Naive B cell (primary cell): ENCODE measurements around the gene MATK. TPM values are rescaled to one million over a fixed set of nuclear protein-coding genes. Genes with fewer than 3 reads are reported as not detected.
"Not testable (repeated sequence)": the region's sequence is repeated elsewhere in the genome, so short reads cannot be mapped to it uniquely, and the experiment has no call there.

Experiments
- ATAC-seq, 2 donors: fragments of 150-1000 bp; cut with Tn5 transposase; 2 replicates each; pipeline ENCODE4 v1.10.0; 2021; ENCODE audit warnings: low read depth in 2 of 2, mild to moderate bottlenecking in 2 of 2, moderate library complexity in 2 of 2
- DNase-seq: peaks from one replicate; pipeline ENCODE4 v3.0.0; 2022
- H3K27ac Mint-ChIP-seq, 6 donors: one replicate each; pipeline ENCODE4 v1.8.0; 2020 to 2022; ENCODE audit warnings: mild to moderate bottlenecking in 6 of 6, mixed read lengths in 6 of 6, moderate library complexity in 5 of 6, inconsistent platforms in 2 of 6
- H3K27me3 Mint-ChIP-seq, 3 donors: one replicate each; pipeline ENCODE4 v1.8.0; 2021 to 2022; ENCODE audit warnings: mixed read lengths in 3 of 3, mild to moderate bottlenecking in 1 of 3
- H3K36me3 Mint-ChIP-seq, 2 donors: one replicate each; pipeline ENCODE4 v1.8.0; 2020 to 2022; ENCODE audit warnings: mixed read lengths in 2 of 2, inconsistent platforms in 1 of 2, mild to moderate bottlenecking in 1 of 2
- H3K4me1 Mint-ChIP-seq, 3 donors: one replicate each; pipeline ENCODE4 v1.8.0; 2020 to 2022; ENCODE audit warnings: mixed read lengths in 3 of 3, inconsistent platforms in 1 of 3, mild to moderate bottlenecking in 1 of 3, moderate library complexity in 1 of 3
- H3K4me3 Mint-ChIP-seq, 8 donors: one replicate each; pipeline ENCODE4 v1.8.0; 2020 to 2022; ENCODE audit warnings: mild to moderate bottlenecking in 8 of 8, mixed read lengths in 8 of 8, moderate library complexity in 8 of 8, inconsistent platforms in 2 of 8
- H3K9me3 Mint-ChIP-seq, 7 donors: one replicate each; pipeline ENCODE4 v1.8.0; 2020 to 2022; ENCODE audit warnings: mixed read lengths in 7 of 7, mild to moderate bottlenecking in 5 of 7, inconsistent platforms in 2 of 7, moderate library complexity in 1 of 7
- polyA plus RNA-seq, 6 donors: library from polyadenylated mRNA; unstranded; fragments of 300-500 nt; fragmentation: Illumina TruSeq; gene quantifications; one replicate each; pipeline ENCODE4 v1.2.3, GENCODE V29; 2021; ENCODE audit warnings: low read depth in 6 of 6

Gene MATK
- polyA plus RNA-seq, 6 donors from 2014 or later = 3.2 to 6.7 (median 5.6) TPM

GRCh38 chr19:3770136-3770999, 15.8 kb downstream of the MATK start:
- Mint-ChIP-seq H3K27ac (peak overlapping the region in 1 of 6 donors; percentile 64), H3K4me1 (peaks cover 0 to 19% (median 15%) of the 10 kb centered on the region in 3 donors), H3K9me3 (no peaks in the 10 kb centered on the region), H3K27me3 (no peaks in the 10 kb centered on the region), H3K36me3 (peaks cover 0 to 15% of the 10 kb centered on the region in 2 donors), H3K4me3 (no peak overlapping the region)
- DNase-seq = no peak
- no peak for ATAC-seq

- no peak overlapping the region for H3K4me3 Mint-ChIP-seq
- H3K4me1 Mint-ChIP-seq = peaks cover 0 to 19% (median 15%) of the 10 kb centered on the region in 3 donors
- no peaks in the 10 kb centered on the region for H3K9me3 Mint-ChIP-seq
- H3K27me3 Mint-ChIP-seq = no peaks in the 10 kb centered on the region
- no peak for ATAC-seq
- DNase-seq = no peak
- H3K27ac Mint-ChIP-seq = peak overlapping the region in 2 of 6 donors; percentile 56 to 64
- H3K36me3 Mint-ChIP-seq = peaks cover 0 to 15% of the 10 kb centered on the region in 2 donors
Measured at GRCh38 chr19:3769494-3769893, 16.7 kb downstream of the MATK start.

GRCh38 chr19:3768748-3769099, 17.5 kb downstream of the MATK start:
- ATAC-seq = no peak
- H3K36me3 Mint-ChIP-seq = peaks cover 0 to 15% of the 10 kb centered on the region in 2 donors

GRCh38 chr19:3768015-3768747, 18.0 kb downstream of the MATK start:
- no peak for ATAC-seq
- Mint-ChIP-seq H3K9me3 (no peaks in the 10 kb centered on the region), H3K4me1 (peaks cover 2 to 15% (median 10%) of the 10 kb centered on the region in 3 donors), H3K36me3 (peaks cover 0 to 15% of the 10 kb centered on the region in 2 donors), H3K27me3 (no peaks in the 10 kb centered on the region), H3K4me3 (no peak overlapping the region), H3K27ac (peak overlapping the region in 2 of 6 donors; percentile 22 to 24)
- DNase-seq = no peak

More at GRCh38 chr19:3768748-3769099, 17.5 kb downstream of the MATK start:
- DNase-seq = no peak
- Mint-ChIP-seq H3K27ac (peak overlapping the region in 2 of 6 donors; percentile 1 to 22), H3K4me3 (peak overlapping the region in 1 of 8 donors; percentile 40), H3K4me1 (peaks cover 0 to 17% (median 13%) of the 10 kb centered on the region in 3 donors), H3K9me3 (no peaks in the 10 kb centered on the region), H3K27me3 (no peaks in the 10 kb centered on the region)

GRCh38 chr19:3767050-3767449, 19.1 kb downstream of the MATK start:
- Mint-ChIP-seq H3K27ac (peak overlapping the region in 1 of 6 donors; percentile 59), H3K36me3 (peaks cover 0 to 15% of the 10 kb centered on the region in 2 donors), H3K4me3 (no peak overlapping the region), H3K9me3 (no peaks in the 10 kb centered on the region), H3K27me3 (no peaks in the 10 kb centered on the region), H3K4me1 (peaks cover 9 to 21% (median 18%) of the 10 kb centered on the region in 3 donors)
- no peak for ATAC-seq
- no peak for DNase-seq

GRCh38 chr19:3766520-3766919, 19.7 kb downstream of the MATK start:
- peaks cover 0 to 15% of the 10 kb centered on the region in 2 donors for H3K36me3 Mint-ChIP-seq
- H3K9me3 Mint-ChIP-seq = peaks cover 0 to 2% (median 0%) of the 10 kb centered on the region in 7 donors
- ATAC-seq (no peak), DNase-seq (no peak)
- H3K4me1 Mint-ChIP-seq = peaks cover 14 to 25% (median 23%) of the 10 kb centered on the region in 3 donors
- H3K27ac Mint-ChIP-seq = peak overlapping the region in 4 of 6 donors; percentile 22 to 94 (median 48)
- H3K4me3 Mint-ChIP-seq = no peak overlapping the region
- H3K27me3 Mint-ChIP-seq = no peaks in the 10 kb centered on the region

- H3K9me3 Mint-ChIP-seq, H3K27ac Mint-ChIP-seq, H3K4me3 Mint-ChIP-seq, H3K27me3 Mint-ChIP-seq, DNase-seq, ATAC-seq: not testable (repeated sequence)
- Mint-ChIP-seq H3K4me1 (peaks cover 22 to 27% (median 26%) of the 10 kb centered on the region in 3 donors), H3K36me3 (peaks cover 0 to 15% of the 10 kb centered on the region in 2 donors)
Measured at GRCh38 chr19:3765757-3766156, 20.4 kb downstream of the MATK start.

- Mint-ChIP-seq H3K4me1 (peaks cover 27% of the 10 kb centered on the region in 3 donors), H3K36me3 (peaks cover 0 to 15% of the 10 kb centered on the region in 2 donors), H3K4me3 (no peak overlapping the region), H3K27me3 (no peaks in the 10 kb centered on the region), H3K9me3 (peaks cover 0 to 2% (median 0%) of the 10 kb centered on the region in 7 donors), H3K27ac (no peak overlapping the region)
- DNase-seq (no peak), ATAC-seq (no peak)
Measured at GRCh38 chr19:3765121-3765520, 21.1 kb downstream of the MATK start.

- DNase-seq = peak; percentile 100
- Mint-ChIP-seq H3K36me3 (peaks cover 0 to 7% of the 10 kb centered on the region in 2 donors), H3K4me3 (peak within 1 kb of the TSS; percentile 91 to 100 (median 99)), H3K27me3 (no peaks in the 10 kb centered on the region), H3K4me1 (peaks cover 23 to 40% (median 27%) of the 10 kb centered on the region in 3 donors), H3K27ac (peak within 1 kb of the TSS; percentile 99 to 100 (median 100)), H3K9me3 (peaks cover 0 to 2% (median 0%) of the 10 kb centered on the region in 7 donors)
- peak; percentile 79 to 82 for ATAC-seq
Measured at GRCh38 chr19:3762501-3763459, 23.4 kb downstream of the MATK start, which contains the start of gene MRPL54. Gene MRPL54 (plus strand): TSS chr19:3762682. CDS start chr19:3762701, 19 bp downstream.

GRCh38 chr19:3762130-3762473, 24.1 kb downstream of the MATK start:
- peaks cover 23 to 40% (median 27%) of the 10 kb centered on the region in 3 donors for H3K4me1 Mint-ChIP-seq

GRCh38 chr19:3761382-3762129, 24.6 kb downstream of the MATK start, which contains the start of gene APBA3:
Gene APBA3 (minus strand): TSS chr19:3761692. CDS start chr19:3760264, 1,428 bp downstream.
- H3K4me3 Mint-ChIP-seq = peak within 1 kb of the TSS; percentile 91 to 100 (median 99)
- H3K9me3 Mint-ChIP-seq = peaks cover 0 to 2% (median 0%) of the 10 kb centered on the region in 7 donors
- H3K27me3 Mint-ChIP-seq = no peaks in the 10 kb centered on the region
- peaks cover 21 to 40% (median 26%) of the 10 kb centered on the region in 3 donors for H3K4me1 Mint-ChIP-seq
- H3K36me3 Mint-ChIP-seq = peaks cover 0 to 5% of the 10 kb centered on the region in 2 donors
- H3K27ac Mint-ChIP-seq = peak within 1 kb of the TSS; percentile 99 to 100 (median 100)
- ATAC-seq (peak; percentile 50 to 55), DNase-seq (peak; percentile 92)

More at GRCh38 chr19:3762130-3762473, 24.1 kb downstream of the MATK start:
- peak overlapping the region; percentile 99 to 100 (median 100) for H3K27ac Mint-ChIP-seq
- H3K27me3 Mint-ChIP-seq = no peaks in the 10 kb centered on the region
- ATAC-seq (no peak), DNase-seq (no peak)
- peak overlapping the region; percentile 91 to 100 (median 99) for H3K4me3 Mint-ChIP-seq
- peaks cover 0 to 2% (median 0%) of the 10 kb centered on the region in 7 donors for H3K9me3 Mint-ChIP-seq
- peaks cover 0 to 7% of the 10 kb centered on the region in 2 donors for H3K36me3 Mint-ChIP-seq
